Testis (tissue), 2 donors: ENCODE data around the gene PRR16.

ENCODE experiments used
- POLR2A ChIP-seq: fragments of 450-650 bp; IDR thresholded peaks from one replicate; pipeline ENCODE4 v1.6.1; 2017; ENCODE audit warnings: antibody characterized with exemption, mild to moderate bottlenecking, moderate library complexity
- TF ChIP-seq, protein P1 (sequence below), 3 experiments: fragments of 450-650 bp in 2 of 3; fragments of 200-600 bp in 1 of 3; sonication (generic) in 1 of 3; IDR thresholded peaks; one replicate each; pipeline ENCODE4 v1.5.1; 2016 to 2019; ENCODE audit warnings: antibody characterized with exemption in 3 of 3, mild to moderate bottlenecking in 2 of 3, moderate library complexity in 1 of 3

DNA sequence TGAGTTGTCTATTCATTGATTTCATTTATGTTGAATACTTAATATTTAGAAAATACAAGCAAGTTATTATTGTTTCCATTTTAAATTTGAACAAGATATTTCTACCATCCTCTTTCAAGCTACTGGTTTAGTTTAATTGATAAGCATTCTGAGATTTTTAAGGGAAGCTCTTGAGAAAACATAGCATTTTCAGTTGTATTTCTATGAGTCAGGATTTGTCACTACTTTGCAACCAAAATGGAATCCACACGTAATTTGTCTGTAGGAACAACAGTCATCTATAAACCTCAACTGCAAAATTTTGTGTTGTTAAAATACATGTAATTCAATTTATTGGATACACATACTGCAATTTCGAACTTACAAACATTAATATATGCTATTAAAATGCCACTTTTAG lies 74.0 kb downstream of the PRR16 start:
- TF ChIP-seq, protein P1, sequence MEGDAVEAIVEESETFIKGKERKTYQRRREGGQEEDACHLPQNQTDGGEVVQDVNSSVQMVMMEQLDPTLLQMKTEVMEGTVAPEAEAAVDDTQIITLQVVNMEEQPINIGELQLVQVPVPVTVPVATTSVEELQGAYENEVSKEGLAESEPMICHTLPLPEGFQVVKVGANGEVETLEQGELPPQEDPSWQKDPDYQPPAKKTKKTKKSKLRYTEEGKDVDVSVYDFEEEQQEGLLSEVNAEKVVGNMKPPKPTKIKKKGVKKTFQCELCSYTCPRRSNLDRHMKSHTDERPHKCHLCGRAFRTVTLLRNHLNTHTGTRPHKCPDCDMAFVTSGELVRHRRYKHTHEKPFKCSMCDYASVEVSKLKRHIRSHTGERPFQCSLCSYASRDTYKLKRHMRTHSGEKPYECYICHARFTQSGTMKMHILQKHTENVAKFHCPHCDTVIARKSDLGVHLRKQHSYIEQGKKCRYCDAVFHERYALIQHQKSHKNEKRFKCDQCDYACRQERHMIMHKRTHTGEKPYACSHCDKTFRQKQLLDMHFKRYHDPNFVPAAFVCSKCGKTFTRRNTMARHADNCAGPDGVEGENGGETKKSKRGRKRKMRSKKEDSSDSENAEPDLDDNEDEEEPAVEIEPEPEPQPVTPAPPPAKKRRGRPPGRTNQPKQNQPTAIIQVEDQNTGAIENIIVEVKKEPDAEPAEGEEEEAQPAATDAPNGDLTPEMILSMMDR (IDR thresholded peaks at IDR 0.05), result no peak
- TF ChIP-seq POLR2A, result no peak
